Endothelial cell (in vitro differentiated cells): ENCODE measurements around the gene PSMC3IP. TPM values are rescaled to one million over a fixed set of nuclear protein-coding genes. Genes with fewer than 3 reads are reported as not detected.

Source experiments
- DNase-seq: peaks from one replicate; pipeline ENCODE4 v3.0.0; 2021; ENCODE audit warnings: low spot score
- H3K27ac Mint-ChIP-seq: one replicate; pipeline ENCODE4 v1.8.0; 2021; ENCODE audit warnings: mixed read lengths, inconsistent platforms; ENCODE audit not compliant: unreplicated experiment
- H3K27me3 Mint-ChIP-seq: one replicate; pipeline ENCODE4 v1.8.0; 2021; ENCODE audit warnings: mild to moderate bottlenecking, moderate library complexity, mixed read lengths, inconsistent platforms; ENCODE audit not compliant: unreplicated experiment
- H3K36me3 Mint-ChIP-seq: one replicate; pipeline ENCODE4 v1.8.0; 2021; ENCODE audit warnings: mild to moderate bottlenecking, low read depth, mixed read lengths, inconsistent platforms; ENCODE audit not compliant: unreplicated experiment
- H3K4me1 Mint-ChIP-seq: one replicate; pipeline ENCODE4 v1.8.0; 2021; ENCODE audit warnings: mild to moderate bottlenecking, mixed read lengths, inconsistent platforms; ENCODE audit not compliant: unreplicated experiment
- H3K4me3 Mint-ChIP-seq: one replicate; pipeline ENCODE4 v1.8.0; 2021; ENCODE audit warnings: mild to moderate bottlenecking, mixed read lengths, inconsistent platforms; ENCODE audit not compliant: unreplicated experiment
- H3K9me3 Mint-ChIP-seq: one replicate; pipeline ENCODE4 v1.8.0; 2021; ENCODE audit warnings: mixed read lengths, inconsistent platforms; ENCODE audit not compliant: unreplicated experiment
- CTCF ChIP-seq: fragments of 200-600 bp; sonication (generic); IDR thresholded peaks from one replicate; pipeline ENCODE4 v1.5.0; 2021; ENCODE audit warnings: antibody characterized with exemption; ENCODE audit not compliant: unreplicated experiment
- total RNA-seq: library from RNA; stranded (reverse); fragmentation: NEBNext Ultra II Directional; extraction: Animal tissue kit (Norgen Biotek cat#: 25700); gene quantifications from one replicate; pipeline ENCODE4 v1.2.1, GENCODE V29; 2021; ENCODE audit not compliant: unreplicated experiment

The PSMC3IP gene
- total RNA-seq, 1 donor from 2014 or later: 8.0 TPM

- no peak for DNase-seq
- Mint-ChIP-seq H3K36me3 (peaks cover 4% of the 10 kb centered on the region), H3K4me1 (peaks cover 27% of the 10 kb centered on the region), H3K9me3 (no peaks in the 10 kb centered on the region), H3K27ac (peak overlapping the region; percentile 30), H3K4me3 (no peak overlapping the region), H3K27me3 (peaks cover 6% of the 10 kb centered on the region)
- no peak for TF ChIP-seq CTCF
These were observed 46.5 kb downstream of the PSMC3IP start for GRCh38 chr17:42530952-42531454.

- Mint-ChIP-seq H3K36me3 (peaks cover 4% of the 10 kb centered on the region), H3K4me1 (peaks cover 26% of the 10 kb centered on the region), H3K27ac (no peak overlapping the region), H3K4me3 (no peak overlapping the region), H3K27me3 (peaks cover 6% of the 10 kb centered on the region), H3K9me3 (no peaks in the 10 kb centered on the region)
- no peak for TF ChIP-seq CTCF
- no peak for DNase-seq
These were observed 48.5 kb downstream of the PSMC3IP start for GRCh38 chr17:42529061-42529460.

GRCh38 chr17:42527932-42528331, 49.6 kb downstream of the PSMC3IP start:
- no peak for TF ChIP-seq CTCF
- Mint-ChIP-seq H3K27me3 (peaks cover 6% of the 10 kb centered on the region), H3K4me1 (peaks cover 29% of the 10 kb centered on the region), H3K9me3 (no peaks in the 10 kb centered on the region), H3K27ac (peak overlapping the region; percentile 24), H3K4me3 (no peak overlapping the region), H3K36me3 (peaks cover 8% of the 10 kb centered on the region)
- no peak for DNase-seq

GRCh38 chr17:42526031-42526444, 51.5 kb downstream of the PSMC3IP start:
- peaks cover 41% of the 10 kb centered on the region for H3K4me1 Mint-ChIP-seq
- no peak overlapping the region for H3K4me3 Mint-ChIP-seq
- H3K9me3 Mint-ChIP-seq: no peaks in the 10 kb centered on the region
- TF ChIP-seq CTCF: no peak
- H3K27me3 Mint-ChIP-seq: peaks cover 6% of the 10 kb centered on the region
- H3K27ac Mint-ChIP-seq: peak overlapping the region; percentile 94
- DNase-seq: no peak
- H3K36me3 Mint-ChIP-seq: peaks cover 22% of the 10 kb centered on the region

GRCh38 chr17:42525221-42525620, 52.3 kb downstream of the PSMC3IP start:
- peaks cover 46% of the 10 kb centered on the region for H3K4me1 Mint-ChIP-seq
- peak overlapping the region; percentile 74 for H3K27ac Mint-ChIP-seq
- TF ChIP-seq CTCF: no peak
- H3K36me3 Mint-ChIP-seq: peaks cover 25% of the 10 kb centered on the region
- DNase-seq: no peak
- H3K27me3 Mint-ChIP-seq: peaks cover 6% of the 10 kb centered on the region
- no peak overlapping the region for H3K4me3 Mint-ChIP-seq
- H3K9me3 Mint-ChIP-seq: no peaks in the 10 kb centered on the region
